IPS-15b (cell line): ENCODE results near the gene ZBBX.

ENCODE experiments used
- H3K27me3 ChIP-seq: one replicate; pipeline ENCODE4 v1.6.1; 2013; ENCODE audit warnings: low read length; ENCODE audit not compliant: control insufficient read depth, insufficient read depth
- H3K36me3 ChIP-seq: one replicate; pipeline ENCODE4 v1.6.1; 2013; ENCODE audit warnings: low read length; ENCODE audit not compliant: control insufficient read depth, insufficient read depth
- H3K4me1 ChIP-seq: one replicate; pipeline ENCODE4 v1.6.1; 2013; ENCODE audit warnings: mild to moderate bottlenecking, low read length; ENCODE audit not compliant: control insufficient read depth, insufficient read depth
- H3K4me3 ChIP-seq: one replicate; pipeline ENCODE4 v1.5.1; 2013; ENCODE audit warnings: low read depth, low read length
- H3K9ac ChIP-seq: one replicate; pipeline ENCODE4 v1.6.1; 2013; ENCODE audit warnings: low read depth, mild to moderate bottlenecking, low read length
- H3K9me3 ChIP-seq: one replicate; pipeline ENCODE4 v1.6.1; 2013; ENCODE audit warnings: mild to moderate bottlenecking, low read length; ENCODE audit not compliant: control insufficient read depth, insufficient read depth

The ZBBX gene

DNA sequence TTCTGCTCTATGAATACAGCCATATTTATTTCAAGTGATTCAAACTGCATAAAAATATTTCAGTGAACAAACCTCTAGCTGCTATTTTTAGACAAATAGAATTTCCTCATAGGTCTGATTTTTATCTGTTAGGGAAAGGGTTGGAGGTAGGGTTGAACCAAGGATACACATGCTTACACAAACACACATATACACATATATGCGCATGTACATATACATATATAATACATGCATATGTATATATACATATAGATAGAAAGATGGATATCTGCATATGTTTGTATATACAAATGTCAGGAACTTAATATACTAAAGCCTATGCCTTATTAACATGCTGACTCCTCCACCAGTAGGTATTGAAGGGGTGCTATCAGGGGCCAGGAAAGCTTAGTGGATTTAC lies 18.1 kb downstream of the ZBBX start:
- H3K4me1 ChIP-seq, result no peaks in the 10 kb centered on the region
- H3K36me3 ChIP-seq, result no peaks in the 10 kb centered on the region
- H3K9me3 ChIP-seq, result no peaks in the 10 kb centered on the region
- H3K4me3 ChIP-seq, result no peak overlapping the region
- no peaks in the 10 kb centered on the region for H3K27me3 ChIP-seq
- H3K9ac ChIP-seq, result no peak overlapping the region

DNA sequence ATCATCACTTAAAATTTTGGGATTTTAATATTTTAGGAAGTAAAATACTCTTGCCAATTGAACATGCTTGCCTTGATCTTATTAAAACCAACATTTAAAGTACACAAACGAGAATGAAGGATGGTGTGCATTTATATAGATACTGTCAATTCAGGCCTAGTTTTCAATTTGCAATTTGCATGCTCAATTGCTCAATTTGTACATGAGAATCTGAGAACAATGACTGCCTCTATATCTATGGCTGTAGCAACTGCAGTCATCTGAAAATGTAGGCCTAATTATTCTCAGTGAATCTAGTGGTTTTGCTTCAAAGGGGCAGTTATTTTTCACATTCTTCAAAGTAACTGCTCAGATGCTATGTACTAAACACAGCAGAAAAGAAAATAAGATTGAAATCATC lies 18.8 kb downstream of the ZBBX start:
- no peaks in the 10 kb centered on the region for H3K36me3 ChIP-seq

DNA sequence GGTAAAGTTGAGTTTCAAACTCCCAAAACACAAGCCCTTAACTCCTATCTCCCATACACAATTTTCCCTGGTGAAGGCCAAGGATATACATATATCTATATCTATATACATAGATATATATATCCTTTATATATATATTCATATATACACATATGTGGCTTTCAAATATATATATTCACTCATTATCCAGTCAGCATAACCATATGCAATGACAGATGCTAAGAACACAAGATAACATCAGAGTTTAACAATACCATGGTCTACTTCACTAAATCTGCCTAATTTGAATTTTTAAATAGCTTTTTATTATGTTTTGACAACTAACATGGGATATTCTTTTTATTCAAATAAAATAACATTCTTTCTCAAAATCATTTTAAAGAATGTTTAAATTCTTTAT lies 24.7 kb downstream of the ZBBX start:
- Histone ChIP-seq H3K9ac (no peak overlapping the region), H3K4me1 (no peaks in the 10 kb centered on the region), H3K36me3 (no peaks in the 10 kb centered on the region), H3K27me3 (no peaks in the 10 kb centered on the region), H3K4me3 (no peak overlapping the region), H3K9me3 (no peaks in the 10 kb centered on the region)

More for the DNA sequence above, 18.8 kb downstream of the ZBBX start:
- Histone ChIP-seq H3K4me3 (no peak overlapping the region), H3K27me3 (no peaks in the 10 kb centered on the region), H3K4me1 (no peaks in the 10 kb centered on the region), H3K9ac (no peak overlapping the region), H3K9me3 (no peaks in the 10 kb centered on the region)

DNA sequence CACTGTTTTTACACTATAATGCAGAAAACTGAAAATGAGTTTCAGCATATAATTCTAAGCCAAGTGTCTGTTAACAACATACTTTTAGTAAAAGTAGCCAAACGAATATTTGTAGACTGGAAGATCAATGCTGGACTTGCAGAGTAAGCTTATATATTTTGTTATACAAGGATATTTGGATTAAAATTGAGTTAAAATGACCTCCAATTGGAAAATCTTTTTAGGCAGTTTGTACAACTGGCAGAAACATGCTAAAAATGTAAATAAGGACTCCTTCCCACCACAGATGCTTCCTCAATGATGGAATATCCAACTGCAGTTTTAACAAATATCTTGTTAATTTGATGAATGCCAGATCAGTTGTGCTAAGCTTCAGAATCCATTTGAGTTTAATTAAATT lies 25.3 kb downstream of the ZBBX start:
- Histone ChIP-seq H3K9ac (no peak overlapping the region), H3K4me1 (no peaks in the 10 kb centered on the region), H3K36me3 (no peaks in the 10 kb centered on the region), H3K4me3 (no peak overlapping the region), H3K27me3 (no peaks in the 10 kb centered on the region), H3K9me3 (no peaks in the 10 kb centered on the region)

GRCh38 chr3:167350245-167350862 lies 29.7 kb downstream of the ZBBX start:
- H3K4me3 ChIP-seq, result no peak overlapping the region
- no peak overlapping the region for H3K9ac ChIP-seq
- H3K4me1 ChIP-seq, result no peaks in the 10 kb centered on the region

DNA sequence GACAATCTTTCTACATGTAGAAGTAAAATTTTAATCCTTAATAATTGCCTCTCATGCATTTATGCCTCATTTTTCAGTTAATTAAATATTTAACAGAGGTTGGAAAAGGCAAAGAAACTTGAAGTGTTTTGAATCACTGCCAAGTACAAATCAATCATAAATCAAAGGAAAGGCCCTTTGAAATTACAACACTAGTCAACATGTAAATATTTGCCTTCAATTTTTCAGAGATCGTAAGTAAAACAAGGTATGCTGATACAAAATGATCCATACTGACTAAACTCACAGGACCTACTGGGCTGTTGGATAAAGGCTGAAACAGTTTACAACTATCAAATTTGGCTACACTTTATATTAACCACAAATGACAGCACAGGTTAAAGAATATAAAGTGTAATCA lies 33.9 kb downstream of the ZBBX start:
- no peaks in the 10 kb centered on the region for H3K27me3 ChIP-seq
- no peaks in the 10 kb centered on the region for H3K4me1 ChIP-seq
- H3K9ac ChIP-seq, result no peak overlapping the region
- no peaks in the 10 kb centered on the region for H3K9me3 ChIP-seq
- H3K36me3 ChIP-seq, result no peaks in the 10 kb centered on the region
- no peak overlapping the region for H3K4me3 ChIP-seq

More at GRCh38 chr3:167350245-167350862, 29.7 kb downstream of the ZBBX start:
- Histone ChIP-seq H3K36me3 (no peaks in the 10 kb centered on the region), H3K9me3 (no peaks in the 10 kb centered on the region), H3K27me3 (no peaks in the 10 kb centered on the region)

GRCh38 chr3:167330993-167331785 lies 48.9 kb downstream of the ZBBX start:
- no peaks in the 10 kb centered on the region for H3K4me1 ChIP-seq
- no peaks in the 10 kb centered on the region for H3K36me3 ChIP-seq
- H3K27me3 ChIP-seq, result no peaks in the 10 kb centered on the region
- no peak overlapping the region for H3K4me3 ChIP-seq
- no peaks in the 10 kb centered on the region for H3K9me3 ChIP-seq
- no peak overlapping the region for H3K9ac ChIP-seq

DNA sequence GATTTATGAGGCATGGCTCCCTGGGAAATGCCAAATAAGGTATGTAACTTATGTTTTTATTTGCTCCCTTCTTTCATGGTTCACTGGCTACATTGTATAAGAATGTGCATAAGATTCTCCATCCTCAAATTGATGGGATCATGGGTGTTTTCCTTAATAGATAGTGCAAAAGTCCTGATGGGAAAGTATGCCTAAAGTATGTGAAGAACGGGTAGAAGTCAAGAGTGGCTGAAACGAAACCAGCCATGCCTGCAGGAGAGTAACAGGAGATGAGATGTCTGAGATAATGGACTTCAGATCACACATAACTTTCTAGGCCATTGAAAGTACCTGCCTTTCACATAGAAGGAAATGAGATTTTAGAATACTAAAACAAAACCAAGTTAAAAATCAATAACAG lies 56.5 kb downstream of the ZBBX start:
- H3K4me1 ChIP-seq, result no peaks in the 10 kb centered on the region
- no peaks in the 10 kb centered on the region for H3K36me3 ChIP-seq
- H3K27me3 ChIP-seq, result no peaks in the 10 kb centered on the region
- H3K4me3 ChIP-seq, result no peak overlapping the region
- H3K9me3 ChIP-seq, result no peaks in the 10 kb centered on the region
- H3K9ac ChIP-seq, result no peak overlapping the region

GRCh38 chr3:167318996-167319615 lies 61.0 kb downstream of the ZBBX start:
- Histone ChIP-seq H3K36me3 (no peaks in the 10 kb centered on the region), H3K4me1 (no peaks in the 10 kb centered on the region), H3K27me3 (no peaks in the 10 kb centered on the region), H3K9ac (no peak overlapping the region), H3K4me3 (no peak overlapping the region), H3K9me3 (no peaks in the 10 kb centered on the region)

DNA sequence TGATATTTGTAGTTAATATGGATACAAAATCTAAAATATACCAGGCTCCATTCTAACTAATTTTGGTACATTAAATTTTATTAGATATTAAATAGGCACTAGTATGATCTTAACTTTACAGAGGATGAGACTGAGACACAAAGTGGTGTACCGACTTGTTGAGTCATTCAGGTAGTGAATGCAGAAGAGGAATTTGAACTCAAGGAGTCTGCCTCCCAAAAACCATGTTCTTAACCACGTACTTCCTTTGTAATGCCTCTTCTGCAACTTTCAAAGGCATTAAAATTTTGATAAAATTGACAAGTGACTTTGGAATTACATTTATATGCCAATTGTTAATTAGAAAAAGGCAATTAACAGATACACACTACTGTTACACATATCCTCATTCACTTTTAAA lies 61.8 kb downstream of the ZBBX start:
- H3K4me1 ChIP-seq, result no peaks in the 10 kb centered on the region
- no peak overlapping the region for H3K9ac ChIP-seq
- H3K4me3 ChIP-seq, result no peak overlapping the region
- H3K27me3 ChIP-seq, result no peaks in the 10 kb centered on the region
- no peaks in the 10 kb centered on the region for H3K36me3 ChIP-seq
- no peaks in the 10 kb centered on the region for H3K9me3 ChIP-seq

DNA sequence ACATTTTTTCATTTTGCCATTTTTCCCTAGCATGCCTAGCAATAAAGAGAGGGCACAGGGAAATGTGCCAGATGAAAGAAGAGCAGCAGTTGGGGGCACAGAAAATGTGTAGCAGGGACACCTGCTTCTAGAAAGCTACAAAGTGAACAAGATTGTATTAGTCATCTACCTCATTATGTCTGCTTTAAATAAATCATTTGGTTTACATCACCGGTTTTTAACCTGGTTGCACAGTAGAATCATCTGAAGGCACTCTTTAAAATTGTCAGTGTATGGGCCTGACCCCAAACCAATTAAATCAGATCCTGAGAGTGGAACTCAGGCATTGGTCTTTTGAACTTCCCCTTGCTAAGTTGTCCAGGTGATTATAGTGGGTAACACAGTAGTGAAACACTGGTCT lies 73.8 kb downstream of the ZBBX start:
- no peak overlapping the region for H3K9ac ChIP-seq
- no peaks in the 10 kb centered on the region for H3K4me1 ChIP-seq
- no peak overlapping the region for H3K4me3 ChIP-seq
- H3K9me3 ChIP-seq, result no peaks in the 10 kb centered on the region
- no peaks in the 10 kb centered on the region for H3K27me3 ChIP-seq
- no peaks in the 10 kb centered on the region for H3K36me3 ChIP-seq

DNA sequence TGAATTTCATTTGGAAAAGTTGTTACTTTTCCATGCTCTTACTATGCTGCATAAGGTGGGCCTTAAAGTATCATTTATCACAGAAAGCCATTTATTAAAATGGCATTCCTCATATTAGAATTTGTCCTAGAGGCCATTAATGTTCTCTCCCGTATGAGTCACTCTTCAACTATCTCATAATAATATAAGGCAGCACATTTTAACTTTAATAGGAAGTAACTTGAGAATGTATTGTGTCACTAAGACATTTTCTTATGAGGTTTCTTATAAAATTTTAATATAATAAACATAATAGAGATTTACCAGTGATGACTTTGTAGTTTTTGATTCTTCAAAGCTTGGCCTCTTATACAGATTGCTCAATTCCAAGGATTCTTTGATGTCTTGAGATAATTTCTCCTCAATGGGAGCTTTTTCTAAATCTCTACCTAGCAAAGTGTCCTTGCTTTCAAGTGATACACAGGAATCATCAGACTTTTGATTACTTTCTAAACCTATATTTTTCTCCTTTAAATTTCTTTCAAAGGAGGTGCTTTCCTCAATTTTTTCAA lies 74.7 kb downstream of the ZBBX start:
- H3K9ac ChIP-seq, result no peak overlapping the region
- no peaks in the 10 kb centered on the region for H3K4me1 ChIP-seq
- no peaks in the 10 kb centered on the region for H3K27me3 ChIP-seq
- H3K9me3 ChIP-seq, result no peaks in the 10 kb centered on the region
- no peak overlapping the region for H3K4me3 ChIP-seq
- no peaks in the 10 kb centered on the region for H3K36me3 ChIP-seq
